PC-3 (cell line): Measurements from ENCODE around the gene HOXD3.

Experiments used
- CTCF ChIP-seq: fragments of 300-600 bp; sonication (generic); conservative IDR thresholded peaks from 2 replicates; pipeline ENCODE4 v1.5.1; 2017; ENCODE audit warnings: antibody characterized with exemption, low read depth, mild to moderate bottlenecking, low read length
- EZH2 ChIP-seq: fragments of 300-600 bp; sonication (generic); IDR thresholded peaks from one replicate; pipeline ENCODE4 v1.6.1; 2017; ENCODE audit warnings: antibody characterized with exemption, mild to moderate bottlenecking, low read length; ENCODE audit not compliant: unreplicated experiment
- EZH2phosphoT487 ChIP-seq: fragments of 300-600 bp; sonication (generic); IDR thresholded peaks from 2 replicates; pipeline ENCODE4 v1.6.1; 2018; ENCODE audit warnings: mild to moderate bottlenecking, antibody characterized with exemption, low read length, borderline replicate concordance

- TF ChIP-seq CTCF (no peak), EZH2 (no peak), EZH2phosphoT487 (no peak)
Observed at GRCh38 chr2:176152350-176153181, 4.5 kb upstream of the HOXD3 start.
